GM12865 (cell line): Measurements from ENCODE around the gene GPC6.

Source experiments
- DNase-seq: peaks from one replicate; pipeline ENCODE4 v3.0.0; 2010; ENCODE audit warnings: low read depth
- H3K4me3 ChIP-seq: 2 replicates; pipeline ENCODE4 v1.5.1; 2011; ENCODE audit warnings: mild to moderate bottlenecking, low read depth, low read length, control low read depth
- CTCF ChIP-seq: IDR thresholded peaks from 2 replicates; pipeline ENCODE4 v1.5.1; 2011; ENCODE audit warnings: low read length, control low read depth, low read depth, inconsistent platforms; ENCODE audit not compliant: insufficient read depth; ENCODE audit errors: missing control alignments

The GPC6 gene

GRCh38 chr13:93552596-93552995, 326.0 kb downstream of the GPC6 start:
- no peak for DNase-seq
- TF ChIP-seq CTCF, result no peak
- no peak overlapping the region for H3K4me3 ChIP-seq

- no peak overlapping the region for H3K4me3 ChIP-seq
- TF ChIP-seq CTCF, result no peak
- no peak for DNase-seq
Observed at GRCh38 chr13:93554514-93554913, 327.9 kb downstream of the GPC6 start.

- no peak for TF ChIP-seq CTCF
- DNase-seq, result no peak
- H3K4me3 ChIP-seq, result no peak overlapping the region
Observed at GRCh38 chr13:93558637-93559036, 332.0 kb downstream of the GPC6 start.

GRCh38 chr13:93559718-93560117, 333.1 kb downstream of the GPC6 start:
- no peak overlapping the region for H3K4me3 ChIP-seq
- TF ChIP-seq CTCF, result no peak
- DNase-seq, result no peak

- no peak for TF ChIP-seq CTCF
- no peak for DNase-seq
Observed at GRCh38 chr13:93561576-93562225, 335.1 kb downstream of the GPC6 start.

GRCh38 chr13:93562676-93563075, 336.1 kb downstream of the GPC6 start:
- no peak for TF ChIP-seq CTCF
- DNase-seq, result no peak
- H3K4me3 ChIP-seq, result no peak overlapping the region

More at GRCh38 chr13:93561576-93562225, 335.1 kb downstream of the GPC6 start:
- H3K4me3 ChIP-seq, result no peak overlapping the region

- no peak for DNase-seq
- no peak for TF ChIP-seq CTCF
- H3K4me3 ChIP-seq, result no peak overlapping the region
Observed at GRCh38 chr13:93577105-93577504, 350.5 kb downstream of the GPC6 start.
